ENCODE measurements around the gene PIP4K2B. TPM values are rescaled to one million over a fixed set of nuclear protein-coding genes. Genes with fewer than 3 reads are reported as not detected.
"Not testable (repeated sequence)": the region's sequence is repeated elsewhere in the genome, so short reads cannot be mapped to it uniquely, and the experiment has no call there.

The PIP4K2B gene
- polyA plus RNA-seq, 1 donor = 65.2 TPM

DNA sequence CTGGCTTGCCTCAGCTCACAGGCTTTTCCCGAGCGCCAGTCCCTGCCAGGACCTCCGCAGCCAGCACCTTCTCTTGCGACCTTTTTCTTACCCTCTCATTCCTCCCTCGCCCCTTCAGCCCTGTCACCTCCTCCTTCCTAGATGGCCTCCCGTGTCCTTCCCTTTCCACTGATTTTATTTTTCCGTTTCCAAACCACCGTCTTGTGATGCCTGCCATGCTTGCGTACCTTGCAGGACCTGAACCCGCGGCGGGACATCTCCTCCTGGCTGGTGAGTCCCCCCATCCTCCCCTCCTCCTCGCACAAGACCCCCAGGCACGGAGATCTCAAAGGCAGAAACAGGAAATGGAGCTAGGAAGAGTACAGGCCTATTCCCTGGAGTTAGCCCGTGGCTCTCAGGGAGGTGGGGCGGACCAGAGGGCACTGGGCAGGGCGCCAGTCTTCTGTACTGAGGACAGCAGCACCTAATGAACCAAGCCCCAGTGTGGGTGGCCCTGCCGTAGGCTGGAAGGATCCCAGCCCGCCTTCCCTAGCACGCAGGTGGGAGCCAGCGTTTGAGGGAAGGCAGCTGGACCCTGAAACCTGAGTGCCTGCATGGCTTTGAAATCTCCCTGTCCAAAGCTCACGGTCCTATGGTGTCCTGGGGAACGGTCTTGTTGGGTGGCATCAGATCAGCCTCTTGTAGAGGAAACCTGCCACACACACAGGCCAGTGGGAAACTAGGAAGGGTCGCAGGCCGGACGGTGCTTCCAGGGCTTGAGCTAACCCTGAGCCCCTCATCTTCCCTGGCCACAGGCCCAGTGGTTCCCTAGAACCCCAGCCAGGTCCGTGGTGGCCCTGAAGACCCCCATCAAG is 68.6 kb downstream of the PIP4K2B start:
- DNase-seq (ENCODE audit: low read depth) = no peak

GRCh38 chr17:38729886-38730525 is 69.3 kb downstream of the PIP4K2B start, which contains the start of gene CISD3:
TSS of gene CISD3 (plus strand) at chr17:38730341. CDS start at chr17:38730359, 18 bp downstream.
- no peak for DNase-seq (ENCODE audit: low read depth)

- no peak for DNase-seq (ENCODE audit: low read depth)
Measured at GRCh38 chr17:38729368-38729885, 69.9 kb downstream of the PIP4K2B start.

DNA sequence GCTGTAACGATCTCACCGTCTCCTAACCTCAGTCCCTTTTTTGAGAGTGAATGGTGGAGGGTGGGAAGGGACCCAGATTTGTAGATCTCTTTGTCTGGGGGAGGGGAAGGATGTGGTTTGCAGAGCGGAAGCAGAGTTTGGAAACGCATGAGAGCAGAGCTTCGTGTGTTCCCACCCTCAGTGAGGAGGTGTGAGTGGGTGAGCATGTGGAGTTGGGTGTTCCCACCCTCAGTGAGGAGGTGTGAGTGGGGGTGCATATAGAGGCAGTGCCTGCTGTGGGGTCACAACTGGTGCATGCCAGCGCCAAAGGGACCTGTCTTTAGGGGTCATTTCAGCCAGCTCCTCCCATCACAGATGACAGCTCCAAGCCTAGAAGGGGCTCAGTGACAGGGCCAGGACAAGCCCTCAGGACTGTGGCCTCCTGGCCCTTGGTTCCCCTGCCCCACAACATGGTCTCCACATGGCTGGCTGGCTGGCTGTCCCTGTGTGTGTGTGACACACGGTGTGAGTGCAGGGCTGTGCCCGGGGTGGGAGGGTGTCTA is 71.0 kb downstream of the PIP4K2B start:
- no peak for DNase-seq (ENCODE audit: low read depth)

DNA sequence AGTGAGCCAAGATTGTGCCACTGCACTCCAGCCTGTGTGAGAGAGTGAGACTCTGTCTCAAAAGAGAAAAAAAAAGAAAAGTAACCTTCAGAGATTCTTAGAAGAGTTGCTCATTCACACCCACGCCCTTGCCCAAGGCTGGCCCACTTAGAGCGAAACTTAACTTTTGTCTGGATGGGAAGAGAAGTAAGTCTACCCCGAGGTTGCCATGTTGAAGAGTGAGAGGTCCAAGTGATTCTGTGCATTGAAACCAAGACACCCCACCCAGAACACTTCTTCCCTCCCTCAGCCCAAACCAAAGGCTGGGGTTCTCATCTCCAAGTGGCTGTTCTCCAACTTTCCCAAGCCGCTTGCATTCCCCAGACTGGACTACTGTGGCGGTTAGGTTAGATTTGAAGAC is 71.6 kb downstream of the PIP4K2B start:
- no peak for DNase-seq (ENCODE audit: low read depth)

DNA sequence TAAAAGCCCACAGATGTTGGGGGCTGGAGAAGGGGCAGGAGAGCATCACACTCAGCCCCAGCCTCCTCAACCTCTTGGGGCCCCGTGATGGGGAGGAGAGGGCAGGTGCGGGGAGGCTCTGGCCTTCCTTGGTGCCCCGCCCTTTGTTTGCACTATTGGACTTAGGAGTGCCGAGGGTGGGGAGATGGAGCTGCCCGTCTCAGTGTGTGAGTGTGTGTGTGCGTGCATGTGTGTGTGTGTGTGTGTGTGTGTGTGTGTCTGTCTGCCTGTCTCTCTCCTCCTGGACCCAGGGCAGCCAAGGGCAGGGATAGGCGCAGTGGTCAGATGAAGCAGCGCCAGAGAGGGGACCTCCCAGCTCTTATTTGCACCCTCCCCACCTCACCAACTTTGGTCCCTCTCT is 73.2 kb downstream of the PIP4K2B start:
- not testable (repeated sequence) for DNase-seq (ENCODE audit: low read depth)

GRCh38 chr17:38725066-38725465 is 74.3 kb downstream of the PIP4K2B start:
- no peak for DNase-seq (ENCODE audit: low read depth)

DNA sequence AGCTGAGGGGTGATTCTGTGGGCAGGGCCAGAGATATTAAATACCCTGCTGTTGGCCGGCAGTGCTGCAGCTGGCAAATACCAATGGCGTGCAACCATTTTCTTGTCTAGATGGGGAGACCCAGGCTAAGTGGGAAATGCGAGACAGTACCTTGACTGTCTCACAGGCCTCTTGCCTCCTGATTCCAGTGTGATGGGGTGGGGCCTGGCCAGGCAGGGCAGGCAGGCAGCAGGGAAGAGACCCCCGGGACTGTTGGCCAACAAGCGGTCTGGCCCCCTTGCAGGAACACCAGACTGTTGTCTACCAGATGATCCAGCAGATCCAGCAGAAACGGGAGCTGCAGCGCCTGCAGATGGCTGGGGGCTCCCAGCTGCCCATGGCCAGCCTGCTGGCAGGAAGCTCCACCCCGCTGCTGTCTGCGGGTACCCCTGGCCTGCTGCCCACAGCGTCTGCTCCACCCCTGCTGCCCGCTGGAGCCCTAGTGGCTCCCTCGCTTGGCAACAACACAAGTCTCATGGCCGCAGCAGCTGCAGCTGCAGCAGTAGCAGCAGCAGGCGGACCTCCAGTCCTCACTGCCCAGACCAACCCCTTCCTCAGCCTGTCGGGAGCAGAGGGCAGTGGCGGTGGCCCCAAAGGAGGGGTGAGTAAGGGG is 74.9 kb downstream of the PIP4K2B start:
- no peak for DNase-seq (ENCODE audit: low read depth)

- DNase-seq (ENCODE audit: low read depth) = no peak
Measured at GRCh38 chr17:38721802-38722201, 77.6 kb downstream of the PIP4K2B start.

DNA sequence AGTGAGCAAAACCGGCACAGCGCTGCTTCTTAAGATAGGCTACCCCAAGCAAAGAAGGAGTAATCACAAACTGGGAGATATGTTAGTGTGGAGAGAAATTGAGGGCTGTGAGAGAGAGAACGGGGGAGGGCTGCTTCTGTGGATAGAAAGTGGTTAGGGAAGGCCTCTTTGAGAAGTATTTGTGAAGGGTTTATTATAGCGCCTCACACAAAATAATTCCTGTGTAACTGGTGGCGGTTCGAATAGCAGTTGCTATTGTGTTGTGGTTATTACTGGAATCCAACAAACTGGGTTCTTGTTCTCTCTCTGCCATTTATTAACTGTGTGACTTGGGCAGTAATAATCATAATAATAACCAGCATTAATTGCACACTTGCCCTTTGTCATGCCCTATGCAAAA is 78.4 kb downstream of the PIP4K2B start:
- DNase-seq (ENCODE audit: low read depth) = no peak

DNA sequence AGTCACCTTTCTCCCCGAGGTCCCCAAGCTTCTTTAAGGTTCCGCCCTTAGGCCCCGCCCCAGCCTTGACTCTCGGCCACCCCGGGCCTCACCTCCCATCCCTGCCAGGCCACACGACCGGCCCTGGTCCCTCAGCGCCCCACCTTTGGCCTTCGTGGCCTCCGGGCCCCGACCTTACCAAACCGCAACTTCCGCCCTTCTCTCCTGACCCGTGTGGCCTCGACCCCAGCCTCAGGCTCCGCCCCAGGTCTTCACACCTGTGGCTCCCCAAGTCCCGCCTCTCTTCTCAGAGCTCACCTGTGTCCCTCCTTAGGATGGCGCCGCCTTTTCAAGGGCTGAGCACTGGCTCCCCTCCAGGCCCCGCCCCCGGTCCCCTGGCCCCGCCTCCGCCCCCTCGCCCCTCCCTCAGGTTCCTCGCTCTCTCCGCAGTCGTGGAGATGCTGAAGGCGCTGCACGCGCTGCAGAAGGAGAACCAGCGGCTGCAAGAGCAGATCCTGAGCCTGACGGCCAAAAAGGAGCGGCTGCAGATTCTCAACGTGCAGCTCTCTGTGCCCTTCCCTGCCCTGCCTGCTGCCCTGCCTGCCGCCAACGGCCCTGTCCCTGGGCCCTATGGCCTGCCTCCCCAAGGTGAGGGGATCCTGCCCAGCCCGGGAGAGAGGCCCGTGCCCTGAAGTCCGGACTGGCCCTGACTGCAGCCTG is 79.3 kb downstream of the PIP4K2B start:
- no peak for DNase-seq (ENCODE audit: low read depth)

DNA sequence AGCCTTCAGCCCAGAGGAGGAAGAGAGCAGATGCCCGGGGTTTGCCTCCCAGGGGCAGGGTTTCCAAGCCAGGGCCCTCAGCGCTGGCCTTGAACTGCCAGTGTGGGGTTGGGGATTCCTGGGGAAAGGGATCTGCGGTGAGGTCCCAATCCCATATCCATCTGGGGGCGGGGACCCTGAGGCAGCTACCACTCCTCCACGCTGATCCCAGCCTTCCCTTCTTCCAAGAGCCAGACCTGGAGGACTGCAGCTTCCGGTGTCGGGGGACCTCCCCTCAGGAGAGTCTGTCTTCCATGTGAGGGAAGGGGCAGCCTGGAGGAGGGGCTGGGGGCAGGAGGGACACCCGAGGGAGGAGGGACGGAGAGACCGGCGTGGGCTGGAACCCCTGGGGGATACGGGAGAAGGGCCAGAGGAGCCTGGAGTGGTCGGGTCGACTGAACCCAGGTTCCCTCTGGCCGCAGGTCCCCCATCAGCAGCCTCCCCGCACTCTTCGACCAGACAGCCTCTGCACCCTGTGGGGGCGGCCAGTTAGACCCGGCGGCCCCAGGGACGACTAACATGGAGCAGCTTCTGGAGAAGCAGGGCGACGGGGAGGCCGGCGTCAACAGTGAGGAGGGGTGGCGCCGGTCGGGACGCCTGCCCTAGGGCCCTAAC is 79.9 kb downstream of the PIP4K2B start:
- no peak for DNase-seq (ENCODE audit: low read depth)

DNA sequence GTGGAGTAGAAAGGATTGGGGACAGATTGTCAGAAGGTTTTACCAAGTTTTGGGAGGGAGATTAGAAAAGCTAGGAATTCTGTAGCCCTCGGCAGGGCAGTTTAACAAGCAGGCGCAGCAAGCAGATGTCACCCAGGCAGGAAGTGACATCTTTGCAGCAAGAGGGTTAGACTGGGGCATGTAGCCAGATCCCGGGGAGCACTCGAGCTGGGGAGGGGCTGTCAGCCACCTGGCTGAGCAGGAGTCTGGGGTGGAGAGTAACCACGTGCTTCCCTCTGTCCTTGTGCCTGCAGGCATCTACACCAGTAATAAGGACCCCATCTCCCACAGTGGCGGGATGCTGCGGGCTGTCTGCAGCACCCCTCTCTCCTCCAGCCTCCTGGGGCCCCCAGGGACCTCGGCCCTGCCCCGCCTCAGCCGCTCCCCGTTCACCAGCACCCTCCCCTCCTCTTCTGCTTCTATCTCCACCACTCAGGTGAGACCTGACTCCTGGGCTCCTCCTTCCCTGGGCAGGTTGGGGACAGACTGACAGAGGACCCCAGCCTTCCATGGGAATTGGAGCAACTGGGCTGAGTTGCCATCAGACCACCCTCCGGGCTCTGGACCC is 82.1 kb downstream of the PIP4K2B start:
- DNase-seq (ENCODE audit: low read depth) = no peak

GRCh38 chr17:38716368-38717005 is 82.9 kb downstream of the PIP4K2B start:
- no peak for DNase-seq (ENCODE audit: low read depth)

Other genes starting within 250 kb of the PIP4K2B start
- gene SRCIN1, start 193.6 kb downstream of the PIP4K2B start, polyA plus RNA-seq (ENCODE audit: insufficient read length) = 0.96 TPM
- gene EPOP, start 124.6 kb downstream of the PIP4K2B start, polyA plus RNA-seq (ENCODE audit: insufficient read length) = 0.51 TPM
- gene MLLT6, start 94.3 kb downstream of the PIP4K2B start, polyA plus RNA-seq (ENCODE audit: insufficient read length) = 74.0 TPM
- 16.9 TPM for gene CISD3, start 69.2 kb downstream of the PIP4K2B start, polyA plus RNA-seq (ENCODE audit: insufficient read length)
- gene PCGF2, start 51.2 kb downstream of the PIP4K2B start, polyA plus RNA-seq (ENCODE audit: insufficient read length) = 30.6 TPM
- gene PSMB3, start 46.8 kb downstream of the PIP4K2B start, polyA plus RNA-seq (ENCODE audit: insufficient read length) = 73.3 TPM
- gene CWC25, start 25.8 kb upstream of the PIP4K2B start, polyA plus RNA-seq (ENCODE audit: insufficient read length) = 13.9 TPM
- 3,022 TPM for gene RPL23, start 54.2 kb upstream of the PIP4K2B start, polyA plus RNA-seq (ENCODE audit: insufficient read length)
- gene LASP1, start 70.5 kb upstream of the PIP4K2B start, polyA plus RNA-seq (ENCODE audit: insufficient read length) = 73.6 TPM
- not detected for gene FBXO47, start 167.8 kb upstream of the PIP4K2B start, polyA plus RNA-seq (ENCODE audit: insufficient read length)

Measured in forelimb muscle (tissue), 1 donor.